Hindlimb muscle (tissue), 1 donor: ENCODE data around the gene EFHC1. TPM values are rescaled to one million over a fixed set of nuclear protein-coding genes. Genes with fewer than 3 reads are reported as not detected.

Experiments
- DNase-seq: peaks from one replicate; pipeline ENCODE4 v3.0.0-alpha.2; 2013
- polyA plus RNA-seq: library from polyadenylated mRNA; unstranded; fragments of 120-200 nt; gene quantifications from one replicate; pipeline ENCODE4 v1.2.1, GENCODE V29; 2013; ENCODE audit not compliant: insufficient read length

The EFHC1 gene
- polyA plus RNA-seq, 1 donor, result 18.5 TPM

DNA sequence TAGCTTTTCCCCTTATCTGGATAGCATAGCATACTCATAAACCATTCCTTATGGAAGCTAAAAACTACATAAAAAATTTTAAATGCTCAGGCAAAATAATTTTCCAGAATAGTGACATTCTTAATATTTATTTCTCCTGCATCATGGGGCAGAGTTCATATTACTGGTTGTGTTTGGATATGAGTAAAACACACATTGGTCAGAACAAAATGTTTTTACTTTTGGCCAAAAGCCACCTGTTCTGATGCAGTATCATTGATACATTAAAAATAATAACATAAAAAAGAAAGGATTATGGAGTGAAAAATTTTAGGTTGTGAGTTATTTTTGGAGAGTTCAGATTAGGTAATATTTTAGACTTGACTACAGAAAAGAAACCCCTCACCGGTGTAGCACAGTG is 123.1 kb downstream of the EFHC1 start:
- DNase-seq, result no peak

DNA sequence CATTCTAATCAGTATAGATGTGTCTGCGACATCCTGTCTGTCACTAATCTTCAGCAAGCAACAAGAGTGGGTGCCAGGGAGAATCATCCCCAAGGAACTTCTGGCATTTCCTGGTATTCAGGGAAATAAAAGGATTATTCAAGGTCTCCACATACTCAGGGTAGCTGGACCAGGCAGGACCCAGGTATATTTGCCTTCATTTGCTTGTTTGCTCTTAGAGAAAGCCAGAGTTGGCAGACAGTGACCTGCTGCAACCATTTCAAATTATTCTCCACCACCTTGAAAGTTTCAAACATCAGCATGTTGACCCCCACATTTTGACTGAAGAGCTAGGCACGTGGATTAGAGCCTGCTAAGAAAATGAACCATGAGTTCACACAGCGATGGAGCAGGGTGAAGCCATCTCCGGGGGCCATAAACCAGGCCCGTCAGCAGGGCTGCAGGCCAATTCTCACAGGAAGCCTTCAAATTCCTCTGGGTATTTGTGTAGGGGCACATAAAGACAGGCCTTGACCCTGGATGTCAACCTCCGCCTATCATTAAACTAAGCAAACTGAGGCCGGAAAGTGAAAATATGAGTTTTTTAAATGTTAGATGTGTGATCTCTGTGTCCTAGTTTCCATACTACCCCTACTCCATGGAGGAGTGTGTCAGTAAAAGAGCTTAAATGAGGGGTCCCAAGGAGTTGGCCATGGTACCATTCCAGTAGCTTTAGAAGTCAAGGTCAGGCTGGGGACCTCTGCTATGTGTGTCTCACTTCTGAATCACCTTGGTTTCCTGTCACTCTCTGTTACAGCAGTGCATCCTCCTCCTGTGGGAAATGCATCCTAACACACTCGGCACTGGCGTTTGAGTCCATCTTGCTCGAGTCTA is 123.8 kb downstream of the EFHC1 start:
- DNase-seq, result no peak

- DNase-seq, result no peak
Measured at GRCh38 chr6:52544602-52545405, 124.7 kb downstream of the EFHC1 start.

DNA sequence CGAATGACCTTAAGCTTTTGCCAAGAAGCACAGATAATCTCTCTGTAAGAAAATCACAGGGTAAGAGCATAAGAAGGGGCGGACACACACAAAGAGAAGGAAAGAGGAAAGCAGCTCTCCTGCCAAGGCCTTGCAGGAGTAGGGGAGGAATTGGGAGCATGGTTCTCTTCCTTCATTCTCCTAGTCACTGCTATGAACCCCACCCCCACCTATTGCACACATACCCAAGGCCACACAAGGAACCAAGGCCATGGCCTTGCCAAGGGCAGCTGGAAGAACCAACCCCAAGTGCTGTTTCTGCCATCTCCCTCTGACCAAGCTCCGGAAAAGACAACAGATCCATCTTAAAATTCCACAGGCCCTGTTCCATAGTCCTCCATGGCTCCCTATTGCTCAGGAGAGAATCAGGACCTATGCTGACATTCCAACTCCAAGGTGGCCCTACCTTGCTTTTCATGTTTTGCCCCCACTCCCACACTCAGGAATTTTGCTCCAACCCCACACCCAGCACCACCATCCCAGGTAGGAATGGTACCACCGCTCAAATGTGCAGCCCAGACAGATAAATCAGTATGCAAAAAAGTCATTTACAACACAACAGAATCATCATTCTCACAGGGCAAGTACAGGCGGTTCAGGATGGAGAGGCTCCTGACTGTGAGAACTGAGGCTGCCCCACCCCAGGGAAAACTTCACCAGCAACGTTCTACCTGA is 125.4 kb downstream of the EFHC1 start:
- no peak for DNase-seq

DNA sequence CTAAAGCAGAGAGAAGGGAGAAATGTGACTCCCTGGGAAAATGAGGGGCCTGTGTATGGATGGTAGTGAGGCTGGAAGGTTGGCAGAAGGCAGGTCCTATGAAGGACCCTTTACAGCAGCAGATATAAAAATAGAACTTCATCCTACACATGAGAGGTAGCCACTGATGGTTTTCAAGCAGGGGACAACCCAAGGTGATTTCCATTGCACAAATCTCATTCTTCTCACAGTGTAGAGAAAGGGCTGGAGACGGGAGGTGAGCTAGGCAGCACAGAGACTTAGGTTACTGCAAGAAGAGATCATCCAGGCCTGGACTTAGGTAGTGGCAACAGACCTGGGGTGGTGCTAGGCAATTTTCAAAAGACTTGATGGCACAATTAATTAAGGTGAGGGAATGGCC is 126.0 kb downstream of the EFHC1 start:
- no peak for DNase-seq

GRCh38 chr6:52546678-52547077 is 126.5 kb downstream of the EFHC1 start:
- no peak for DNase-seq

DNA sequence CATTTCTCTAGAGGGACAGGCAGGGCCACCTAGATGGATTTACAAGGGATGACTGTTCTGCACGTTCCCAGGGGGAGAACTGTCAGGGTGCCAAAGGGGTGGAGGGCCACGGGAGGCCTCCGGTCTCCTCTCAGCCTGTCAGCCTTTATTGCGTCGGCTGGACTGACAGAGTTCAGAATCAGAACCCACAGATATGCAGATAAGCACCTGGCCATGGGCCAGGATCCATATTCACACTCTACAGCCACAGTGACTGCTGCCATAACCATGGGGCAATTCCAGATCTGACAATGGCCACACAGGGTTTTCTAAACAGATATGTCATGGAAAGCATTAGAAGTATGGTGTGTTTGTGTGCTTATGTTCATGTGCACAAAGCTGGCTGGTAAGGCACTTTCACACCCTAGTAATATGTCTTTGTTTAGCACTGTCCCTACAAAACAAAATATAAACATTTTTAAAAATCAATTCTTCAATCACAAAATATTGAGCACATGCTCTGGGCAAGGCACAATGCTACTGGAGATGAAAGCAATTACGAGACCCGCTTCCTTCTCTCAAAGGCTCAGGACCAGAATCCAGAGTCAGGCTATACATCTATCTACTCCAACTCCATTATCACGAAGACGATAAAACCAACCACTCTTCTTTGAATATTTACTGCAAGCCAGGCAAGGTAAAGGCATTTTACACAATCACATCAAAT is 127.7 kb downstream of the EFHC1 start:
- no peak for DNase-seq

GRCh38 chr6:52548353-52548713 is 128.2 kb downstream of the EFHC1 start:
- no peak for DNase-seq

DNA sequence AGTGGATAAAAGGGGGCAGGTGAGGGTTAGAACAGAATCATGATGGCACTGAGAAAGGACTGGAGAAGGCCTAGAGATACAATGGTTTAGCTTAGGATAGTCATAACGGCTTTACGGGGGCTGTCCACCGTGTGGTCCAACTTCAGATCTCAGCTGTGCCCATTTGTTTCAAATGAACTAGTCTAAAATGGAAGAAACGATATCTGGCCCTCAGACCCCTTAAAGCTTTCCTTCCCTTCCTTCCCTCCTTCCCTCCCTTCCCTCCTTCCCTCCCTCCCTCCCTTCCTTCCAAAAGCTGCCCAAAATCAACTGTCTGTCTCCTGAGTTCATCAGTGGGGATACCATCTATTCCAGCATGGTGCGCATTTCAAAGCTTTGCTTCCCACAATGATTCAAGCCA is 128.9 kb downstream of the EFHC1 start:
- DNase-seq, result no peak

- DNase-seq, result no peak
Measured at GRCh38 chr6:52549428-52549827, 129.3 kb downstream of the EFHC1 start.

GRCh38 chr6:52550014-52550575 is 130.0 kb downstream of the EFHC1 start:
- DNase-seq, result no peak

GRCh38 chr6:52550870-52551269 is 130.7 kb downstream of the EFHC1 start:
- DNase-seq, result no peak

GRCh38 chr6:52551483-52552277 is 131.5 kb downstream of the EFHC1 start:
- no peak for DNase-seq

DNA sequence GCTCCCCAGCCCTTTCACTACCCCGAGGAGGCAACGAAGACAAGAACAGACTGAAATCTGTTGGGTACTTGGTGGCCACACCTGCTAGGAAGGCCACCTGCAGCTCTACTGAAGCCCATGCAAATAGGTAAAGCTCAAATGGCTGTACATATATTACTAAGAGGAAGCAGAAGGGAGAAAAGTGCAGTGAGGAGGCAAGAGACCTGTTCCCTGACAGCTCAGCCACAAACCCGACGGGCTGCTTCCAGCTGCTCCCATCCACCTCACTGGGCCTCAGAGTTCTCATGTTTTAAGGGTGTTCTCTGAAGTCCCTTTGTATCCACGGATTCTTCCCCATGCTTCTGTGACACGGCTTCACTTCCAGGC is 132.1 kb downstream of the EFHC1 start:
- DNase-seq, result no peak

DNA sequence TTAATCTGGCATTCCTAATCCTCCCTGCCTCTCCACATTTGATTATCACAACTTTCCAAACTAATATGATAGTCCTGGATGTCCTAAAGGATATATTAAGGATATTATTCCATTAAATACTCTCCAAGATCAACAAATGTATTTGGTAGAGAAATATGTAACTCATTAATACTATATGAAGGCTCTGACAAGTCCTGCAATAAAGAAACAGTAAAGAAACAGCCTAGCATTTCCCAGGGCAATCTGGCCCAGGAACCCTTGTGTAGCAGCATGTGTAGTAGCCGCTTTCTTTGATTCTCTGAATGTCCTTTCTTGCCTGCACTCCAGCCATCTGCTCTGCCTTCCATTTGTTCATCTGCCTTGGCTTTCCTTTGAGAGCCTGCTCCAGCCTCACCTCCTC is 133.0 kb downstream of the EFHC1 start:
- DNase-seq, result no peak

GRCh38 chr6:52553719-52554118 is 133.6 kb downstream of the EFHC1 start:
- DNase-seq, result no peak

- DNase-seq, result no peak
Measured at GRCh38 chr6:52554684-52555280, 134.6 kb downstream of the EFHC1 start.

DNA sequence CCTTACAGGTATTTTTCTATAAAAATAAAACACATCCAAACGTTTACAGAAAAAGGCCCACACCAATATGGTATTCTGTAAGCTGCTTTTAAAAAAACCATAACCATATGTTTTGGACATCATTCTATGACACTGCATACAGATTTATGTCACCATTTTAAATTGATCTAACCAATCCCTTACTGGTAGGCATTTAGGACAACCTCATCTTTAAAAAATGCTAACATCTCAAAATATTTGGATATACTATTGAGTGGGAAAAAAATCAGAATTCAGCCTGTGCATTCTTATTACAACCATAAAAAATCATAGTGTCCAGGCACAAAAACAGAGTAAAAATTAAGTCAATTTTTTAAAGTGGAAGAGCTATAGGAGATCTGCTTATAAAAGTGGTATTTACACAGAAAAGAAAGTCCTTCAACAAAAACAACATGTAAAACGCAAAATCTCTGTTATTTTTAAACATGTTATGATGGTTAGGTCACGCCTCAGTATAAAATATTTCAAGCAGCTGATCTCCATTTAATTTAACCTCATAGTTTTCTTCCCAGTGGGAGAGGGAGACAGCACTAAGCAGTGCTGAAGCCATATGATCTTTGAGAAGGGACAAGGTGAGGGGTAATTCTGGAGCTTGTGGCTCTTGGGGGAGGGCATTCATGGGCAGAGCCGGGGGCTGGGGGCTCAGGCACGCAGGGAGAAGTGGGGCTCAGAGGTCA is 135.5 kb downstream of the EFHC1 start:
- no peak for DNase-seq

- DNase-seq, result no peak
Measured at GRCh38 chr6:52557389-52558265, 137.5 kb downstream of the EFHC1 start.
